ENCODE results near the gene IGHMBP2. TPM values are rescaled to one million over a fixed set of nuclear protein-coding genes. Genes with fewer than 3 reads are reported as not detected.
"Not testable (repeated sequence)": the region's sequence is repeated elsewhere in the genome, so short reads cannot be mapped to it uniquely, and the experiment has no call there.

The IGHMBP2 gene
- total RNA-seq, 2 donors from 2014 or later = 24.7 to 40.8 TPM

GRCh38 chr11:68969386-68969785 is 65.7 kb downstream of the IGHMBP2 start:
- Histone ChIP-seq H3K36me3 (no peaks in the 10 kb centered on the region), H3K4me1 (ENCODE audit: control insufficient read depth in 1 of 2, low read depth in 2 of 2) (peaks cover 0 to 9% of the 10 kb centered on the region in 2 donors), H3K27ac (no peak overlapping the region), H3K9me3 (no peaks in the 10 kb centered on the region), H3K4me3 (no peak overlapping the region), H3K27me3 (replicated peaks; ENCODE audit: insufficient read depth) (peaks cover 5% of the 10 kb centered on the region)
- TF ChIP-seq CTCF (IDR thresholded peaks at IDR 0.05) = no peak
- DNase-seq (ENCODE audit: low spot score) (no peak), ATAC-seq (ENCODE audit: insufficient number of reproducible peaks, low FRiP score, low read depth) (no peak)

GRCh38 chr11:68970921-68971636 is 67.4 kb downstream of the IGHMBP2 start:
- Histone ChIP-seq H3K9me3 (no peaks in the 10 kb centered on the region), H3K27ac (no peak overlapping the region), H3K4me3 (no peak overlapping the region), H3K27me3 (replicated peaks; ENCODE audit: insufficient read depth) (peaks cover 5% of the 10 kb centered on the region), H3K4me1 (ENCODE audit: control insufficient read depth in 1 of 2, low read depth in 2 of 2) (peaks cover 0 to 23% of the 10 kb centered on the region in 2 donors), H3K36me3 (no peaks in the 10 kb centered on the region)
- TF ChIP-seq CTCF (IDR thresholded peaks at IDR 0.05) = no peak
- ATAC-seq (ENCODE audit: insufficient number of reproducible peaks, low FRiP score, low read depth) (no peak), DNase-seq (ENCODE audit: low spot score) (no peak)

- Histone ChIP-seq H3K4me3 (no peak overlapping the region), H3K36me3 (no peaks in the 10 kb centered on the region), H3K9me3 (no peaks in the 10 kb centered on the region), H3K27ac (no peak overlapping the region), H3K4me1 (ENCODE audit: control insufficient read depth in 1 of 2, low read depth in 2 of 2) (peaks cover 0 to 36% of the 10 kb centered on the region in 2 donors), H3K27me3 (replicated peaks; ENCODE audit: insufficient read depth) (peaks cover 5% of the 10 kb centered on the region)
- no peak for TF ChIP-seq CTCF (IDR thresholded peaks at IDR 0.05)
- no peak for ATAC-seq (ENCODE audit: insufficient number of reproducible peaks, low FRiP score, low read depth)
- no peak for DNase-seq (ENCODE audit: low spot score)
These were observed 69.5 kb downstream of the IGHMBP2 start for GRCh38 chr11:68973219-68973618.

GRCh38 chr11:68973706-68974105 is 70.0 kb downstream of the IGHMBP2 start:
- H3K27me3 ChIP-seq (replicated peaks; ENCODE audit: insufficient read depth); H3K4me3 ChIP-seq; H3K9me3 ChIP-seq; H3K27ac ChIP-seq; DNase-seq (ENCODE audit: low spot score); ATAC-seq (ENCODE audit: insufficient number of reproducible peaks, low FRiP score, low read depth); H3K36me3 ChIP-seq: not testable (repeated sequence)
- H3K4me1 ChIP-seq (ENCODE audit: control insufficient read depth in 1 of 2, low read depth in 2 of 2) = peaks cover 0 to 36% of the 10 kb centered on the region in 2 donors

- no peak for TF ChIP-seq CTCF (IDR thresholded peaks at IDR 0.05)
- Histone ChIP-seq H3K36me3 (no peaks in the 10 kb centered on the region), H3K27me3 (replicated peaks; ENCODE audit: insufficient read depth) (peaks cover 5% of the 10 kb centered on the region), H3K9me3 (no peaks in the 10 kb centered on the region), H3K27ac (no peak overlapping the region), H3K4me1 (ENCODE audit: control insufficient read depth in 1 of 2, low read depth in 2 of 2) (peaks cover 0 to 36% of the 10 kb centered on the region in 2 donors), H3K4me3 (no peak overlapping the region)
- DNase-seq (ENCODE audit: low spot score) (no peak), ATAC-seq (ENCODE audit: insufficient number of reproducible peaks, low FRiP score, low read depth) (no peak)
These were observed 70.9 kb downstream of the IGHMBP2 start for GRCh38 chr11:68974421-68975194.

Measured in thoracic aorta (tissue), 2 donors.